ENCODE data around the gene ALLC.

DNA sequence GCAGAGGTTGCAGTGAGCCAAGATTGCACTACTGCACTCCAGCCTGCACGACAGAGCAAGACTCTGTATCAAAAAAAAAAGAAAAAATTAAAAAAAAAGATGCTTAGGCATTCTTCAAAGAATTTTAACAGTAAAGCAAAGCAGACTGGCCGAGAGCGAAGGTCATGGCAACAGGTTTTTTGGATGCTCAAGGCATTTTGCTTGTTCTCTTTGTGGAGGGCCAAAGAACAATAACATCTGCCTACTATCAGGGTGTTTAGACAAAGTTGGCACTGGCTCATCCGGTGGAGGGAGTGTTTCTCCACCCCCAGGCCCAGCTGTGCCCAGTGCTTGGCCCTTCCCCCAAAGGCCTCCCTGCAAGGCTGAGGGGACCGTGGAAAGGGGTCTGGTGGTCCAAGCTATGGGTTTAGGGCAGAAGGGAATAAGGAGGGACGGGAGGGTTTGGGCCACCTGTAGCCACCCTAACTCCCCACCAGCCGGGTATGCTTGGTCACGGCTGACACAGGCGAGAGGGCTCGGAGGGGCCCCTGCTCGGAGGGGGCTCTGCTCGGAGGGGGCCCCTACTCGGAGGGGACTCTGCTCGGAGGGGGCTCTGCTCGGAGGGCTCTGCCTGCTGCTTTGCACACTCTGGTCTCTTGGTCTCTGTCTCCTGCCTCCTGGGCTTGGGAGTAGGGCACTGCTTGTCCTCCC, 26.7 kb upstream of the ALLC start:
- TF ChIP-seq, protein P1, sequence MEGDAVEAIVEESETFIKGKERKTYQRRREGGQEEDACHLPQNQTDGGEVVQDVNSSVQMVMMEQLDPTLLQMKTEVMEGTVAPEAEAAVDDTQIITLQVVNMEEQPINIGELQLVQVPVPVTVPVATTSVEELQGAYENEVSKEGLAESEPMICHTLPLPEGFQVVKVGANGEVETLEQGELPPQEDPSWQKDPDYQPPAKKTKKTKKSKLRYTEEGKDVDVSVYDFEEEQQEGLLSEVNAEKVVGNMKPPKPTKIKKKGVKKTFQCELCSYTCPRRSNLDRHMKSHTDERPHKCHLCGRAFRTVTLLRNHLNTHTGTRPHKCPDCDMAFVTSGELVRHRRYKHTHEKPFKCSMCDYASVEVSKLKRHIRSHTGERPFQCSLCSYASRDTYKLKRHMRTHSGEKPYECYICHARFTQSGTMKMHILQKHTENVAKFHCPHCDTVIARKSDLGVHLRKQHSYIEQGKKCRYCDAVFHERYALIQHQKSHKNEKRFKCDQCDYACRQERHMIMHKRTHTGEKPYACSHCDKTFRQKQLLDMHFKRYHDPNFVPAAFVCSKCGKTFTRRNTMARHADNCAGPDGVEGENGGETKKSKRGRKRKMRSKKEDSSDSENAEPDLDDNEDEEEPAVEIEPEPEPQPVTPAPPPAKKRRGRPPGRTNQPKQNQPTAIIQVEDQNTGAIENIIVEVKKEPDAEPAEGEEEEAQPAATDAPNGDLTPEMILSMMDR (conservative IDR thresholded peaks at IDR 0.05; ENCODE audit: low read depth in 2 of 2): no peak
- TF ChIP-seq JUNB (IDR thresholded peaks at IDR 0.05; ENCODE audit: unreplicated experiment) (no peak), EZH2phosphoT487 (IDR thresholded peaks at IDR 0.05; ENCODE audit: unreplicated experiment) (no peak), STAT1 (IDR thresholded peaks at IDR 0.05; ENCODE audit: unreplicated experiment) (no peak)
- TF ChIP-seq, protein P2, sequence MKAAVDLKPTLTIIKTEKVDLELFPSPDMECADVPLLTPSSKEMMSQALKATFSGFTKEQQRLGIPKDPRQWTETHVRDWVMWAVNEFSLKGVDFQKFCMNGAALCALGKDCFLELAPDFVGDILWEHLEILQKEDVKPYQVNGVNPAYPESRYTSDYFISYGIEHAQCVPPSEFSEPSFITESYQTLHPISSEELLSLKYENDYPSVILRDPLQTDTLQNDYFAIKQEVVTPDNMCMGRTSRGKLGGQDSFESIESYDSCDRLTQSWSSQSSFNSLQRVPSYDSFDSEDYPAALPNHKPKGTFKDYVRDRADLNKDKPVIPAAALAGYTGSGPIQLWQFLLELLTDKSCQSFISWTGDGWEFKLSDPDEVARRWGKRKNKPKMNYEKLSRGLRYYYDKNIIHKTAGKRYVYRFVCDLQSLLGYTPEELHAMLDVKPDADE (IDR thresholded peaks at IDR 0.05): no peak

Measured in GM23338 (cell line).